Ishikawa (cell line): ENCODE data around the gene PTPN14.

Experiments
- FOXM1 ChIP-seq: IDR thresholded peaks from 2 replicates; pipeline ENCODE4 v1.6.1; 2012; ENCODE audit warnings: low read depth, borderline replicate concordance
- NFIC ChIP-seq: IDR thresholded peaks from 2 replicates; pipeline ENCODE4 v1.6.1; 2012
- RAD21 ChIP-seq: IDR thresholded peaks from 2 replicates; pipeline ENCODE4 v1.6.1; 2012; ENCODE audit warnings: low read depth
- TAF1 ChIP-seq: IDR thresholded peaks from 2 replicates; pipeline ENCODE4 v1.6.1; 2012; ENCODE audit warnings: low read depth, mild to moderate bottlenecking
- YY1 ChIP-seq: IDR thresholded peaks from 2 replicates; pipeline ENCODE4 v1.6.1; 2012; ENCODE audit warnings: low read depth

DNA sequence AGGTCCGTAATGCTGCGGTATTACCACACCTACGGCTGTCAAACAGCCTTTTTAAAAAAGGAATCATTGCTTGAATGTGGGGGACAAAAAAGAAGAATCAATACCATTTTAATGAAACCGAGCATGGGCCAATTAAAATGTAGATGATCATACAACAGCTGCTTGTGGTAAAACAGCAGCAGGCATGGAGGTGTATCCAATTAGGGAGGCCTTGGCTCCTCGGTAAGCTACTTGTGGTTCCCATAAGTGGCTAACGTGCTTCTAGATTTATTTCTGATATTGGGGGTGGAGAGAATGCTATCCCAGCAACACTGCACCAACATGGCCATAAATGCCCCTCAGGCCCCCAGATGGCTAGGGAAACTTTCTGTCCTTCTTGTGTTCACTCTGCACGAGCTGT lies 1.8 kb downstream of the PTPN14 start:
- TF ChIP-seq TAF1, result no peak
- TF ChIP-seq YY1, result no peak
- TF ChIP-seq FOXM1, result no peak
- no peak for TF ChIP-seq NFIC
- TF ChIP-seq RAD21, result no peak
